ENCODE data around the gene ORC2. TPM values are rescaled to one million over a fixed set of nuclear protein-coding genes. Genes with fewer than 3 reads are reported as not detected.

Gene ORC2
- total RNA-seq, 1 donor from 2014 or later, result 25.5 TPM

DNA sequence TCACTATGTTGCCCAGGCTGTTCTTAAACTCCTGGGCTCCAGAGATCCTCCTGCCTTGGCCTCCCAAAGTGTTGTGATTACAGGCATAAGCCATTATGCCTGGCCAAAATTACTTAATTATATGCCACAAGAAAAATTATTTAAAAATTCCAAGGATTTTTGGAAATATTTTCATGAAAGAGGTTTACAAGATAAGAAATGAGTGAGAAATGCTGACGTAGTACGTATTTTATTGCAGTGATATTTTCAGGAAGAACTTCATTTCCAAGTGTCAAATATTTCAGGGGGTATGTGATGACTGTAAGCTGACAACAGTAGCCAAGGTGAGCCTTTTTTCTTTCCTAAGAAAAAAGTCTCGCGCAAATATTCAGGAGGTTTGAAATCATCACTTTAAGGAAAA lies 53.5 kb downstream of the ORC2 start:
- Histone ChIP-seq H4K20me1 (ENCODE audit: insufficient read depth, low read length) (no peaks in the 10 kb centered on the region), H3K4me2 (ENCODE audit: low read length) (no peak overlapping the region), H3K9me3 (ENCODE audit: insufficient read depth, low read depth, low read length) (no peaks in the 10 kb centered on the region), H3K36me3 (ENCODE audit: insufficient read depth, low read length) (peaks cover 33% of the 10 kb centered on the region), H3K27me3 (ENCODE audit: insufficient read depth, low read length) (no peaks in the 10 kb centered on the region), H3K9ac (ENCODE audit: low read length) (no peak overlapping the region), H3K4me3 (ENCODE audit: insufficient read depth, low read depth, low read length) (no peak overlapping the region), H3K27ac (ENCODE audit: low read depth, low read length) (no peak overlapping the region), H3K4me1 (ENCODE audit: insufficient read depth, low read length) (no peaks in the 10 kb centered on the region), H2AFZ (ENCODE audit: low read depth, low read length) (no peak overlapping the region), H3K79me2 (ENCODE audit: insufficient read depth, low read length) (no peaks in the 10 kb centered on the region)
- H3K9me3 Mint-ChIP-seq (ENCODE audit: unreplicated experiment), result no peaks in the 10 kb centered on the region
- no peak for FAIRE-seq
- no peak overlapping the region for H3K4me3 Mint-ChIP-seq (ENCODE audit: unreplicated experiment)
- DNase-seq (ENCODE audit: low read depth), result no peak
- H3K36me3 Mint-ChIP-seq (ENCODE audit: low read depth, unreplicated experiment), result peaks cover 7% of the 10 kb centered on the region
- H3K27me3 Mint-ChIP-seq (ENCODE audit: low read depth, unreplicated experiment), result no peaks in the 10 kb centered on the region
- TF ChIP-seq, protein P1, sequence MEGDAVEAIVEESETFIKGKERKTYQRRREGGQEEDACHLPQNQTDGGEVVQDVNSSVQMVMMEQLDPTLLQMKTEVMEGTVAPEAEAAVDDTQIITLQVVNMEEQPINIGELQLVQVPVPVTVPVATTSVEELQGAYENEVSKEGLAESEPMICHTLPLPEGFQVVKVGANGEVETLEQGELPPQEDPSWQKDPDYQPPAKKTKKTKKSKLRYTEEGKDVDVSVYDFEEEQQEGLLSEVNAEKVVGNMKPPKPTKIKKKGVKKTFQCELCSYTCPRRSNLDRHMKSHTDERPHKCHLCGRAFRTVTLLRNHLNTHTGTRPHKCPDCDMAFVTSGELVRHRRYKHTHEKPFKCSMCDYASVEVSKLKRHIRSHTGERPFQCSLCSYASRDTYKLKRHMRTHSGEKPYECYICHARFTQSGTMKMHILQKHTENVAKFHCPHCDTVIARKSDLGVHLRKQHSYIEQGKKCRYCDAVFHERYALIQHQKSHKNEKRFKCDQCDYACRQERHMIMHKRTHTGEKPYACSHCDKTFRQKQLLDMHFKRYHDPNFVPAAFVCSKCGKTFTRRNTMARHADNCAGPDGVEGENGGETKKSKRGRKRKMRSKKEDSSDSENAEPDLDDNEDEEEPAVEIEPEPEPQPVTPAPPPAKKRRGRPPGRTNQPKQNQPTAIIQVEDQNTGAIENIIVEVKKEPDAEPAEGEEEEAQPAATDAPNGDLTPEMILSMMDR (IDR thresholded peaks at IDR 0.05; ENCODE audit: insufficient read depth, low read depth, low read length), result no peak
- no peak for TF ChIP-seq EZH2 (IDR thresholded peaks at IDR 0.05; ENCODE audit: insufficient read depth, low read length)
- H3K4me1 Mint-ChIP-seq (ENCODE audit: low read depth, unreplicated experiment), result peaks cover 9% of the 10 kb centered on the region
- no peak overlapping the region for H3K27ac Mint-ChIP-seq (ENCODE audit: unreplicated experiment)

DNA sequence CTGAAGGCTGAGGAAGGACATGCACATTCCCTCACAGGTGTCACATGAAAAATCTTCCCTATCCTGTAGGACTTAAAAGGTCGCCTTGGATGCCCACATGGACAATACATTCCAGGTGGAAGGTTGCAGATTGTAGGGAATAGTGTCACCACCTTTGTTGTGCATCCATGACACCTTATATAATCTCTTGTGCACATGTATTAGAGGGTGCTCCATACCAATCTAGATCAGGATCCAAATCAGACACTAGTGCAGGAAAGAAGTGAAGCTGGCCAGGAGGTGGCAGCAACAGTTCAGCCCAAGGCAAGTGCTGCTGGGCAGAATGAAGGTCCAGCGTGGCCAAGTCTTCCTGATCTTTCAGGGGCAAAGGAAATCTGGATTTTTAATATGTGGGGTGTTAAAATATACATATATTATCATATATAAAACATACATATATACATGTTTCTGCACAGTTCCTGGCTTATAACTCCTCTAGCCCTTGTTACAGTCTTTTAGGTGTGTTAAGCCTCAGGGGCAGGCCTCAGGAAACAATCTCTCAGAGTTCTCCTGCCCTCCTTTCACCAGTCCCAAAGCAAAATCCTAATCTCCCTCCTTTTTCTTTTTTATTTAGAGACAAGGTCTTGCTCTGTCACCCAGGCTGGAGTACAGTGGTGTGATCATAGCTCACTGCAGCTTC lies 57.7 kb downstream of the ORC2 start:
- no peaks in the 10 kb centered on the region for H3K27me3 Mint-ChIP-seq (ENCODE audit: low read depth, unreplicated experiment)
- Histone ChIP-seq H3K9ac (ENCODE audit: low read length) (no peak overlapping the region), H3K4me1 (ENCODE audit: insufficient read depth, low read length) (no peaks in the 10 kb centered on the region), H3K27ac (ENCODE audit: low read depth, low read length) (no peak overlapping the region), H3K4me3 (ENCODE audit: insufficient read depth, low read depth, low read length) (no peak overlapping the region), H3K36me3 (ENCODE audit: insufficient read depth, low read length) (peaks cover 18% of the 10 kb centered on the region), H3K27me3 (ENCODE audit: insufficient read depth, low read length) (no peaks in the 10 kb centered on the region), H2AFZ (ENCODE audit: low read depth, low read length) (no peak overlapping the region), H3K79me2 (ENCODE audit: insufficient read depth, low read length) (no peaks in the 10 kb centered on the region), H3K9me3 (ENCODE audit: insufficient read depth, low read depth, low read length) (no peaks in the 10 kb centered on the region), H4K20me1 (ENCODE audit: insufficient read depth, low read length) (no peaks in the 10 kb centered on the region), H3K4me2 (ENCODE audit: low read length) (no peak overlapping the region)
- no peaks in the 10 kb centered on the region for H3K9me3 Mint-ChIP-seq (ENCODE audit: unreplicated experiment)
- TF ChIP-seq, protein P1 (IDR thresholded peaks at IDR 0.05; ENCODE audit: insufficient read depth, low read depth, low read length), result peak; percentile 76
- TF ChIP-seq EZH2 (IDR thresholded peaks at IDR 0.05; ENCODE audit: insufficient read depth, low read length), result no peak
- H3K4me3 Mint-ChIP-seq (ENCODE audit: unreplicated experiment), result no peak overlapping the region
- FAIRE-seq (no peak), DNase-seq (ENCODE audit: low read depth) (peak; percentile 37)
- no peaks in the 10 kb centered on the region for H3K36me3 Mint-ChIP-seq (ENCODE audit: low read depth, unreplicated experiment)
- no peaks in the 10 kb centered on the region for H3K4me1 Mint-ChIP-seq (ENCODE audit: low read depth, unreplicated experiment)
- H3K27ac Mint-ChIP-seq (ENCODE audit: unreplicated experiment), result no peak overlapping the region

DNA sequence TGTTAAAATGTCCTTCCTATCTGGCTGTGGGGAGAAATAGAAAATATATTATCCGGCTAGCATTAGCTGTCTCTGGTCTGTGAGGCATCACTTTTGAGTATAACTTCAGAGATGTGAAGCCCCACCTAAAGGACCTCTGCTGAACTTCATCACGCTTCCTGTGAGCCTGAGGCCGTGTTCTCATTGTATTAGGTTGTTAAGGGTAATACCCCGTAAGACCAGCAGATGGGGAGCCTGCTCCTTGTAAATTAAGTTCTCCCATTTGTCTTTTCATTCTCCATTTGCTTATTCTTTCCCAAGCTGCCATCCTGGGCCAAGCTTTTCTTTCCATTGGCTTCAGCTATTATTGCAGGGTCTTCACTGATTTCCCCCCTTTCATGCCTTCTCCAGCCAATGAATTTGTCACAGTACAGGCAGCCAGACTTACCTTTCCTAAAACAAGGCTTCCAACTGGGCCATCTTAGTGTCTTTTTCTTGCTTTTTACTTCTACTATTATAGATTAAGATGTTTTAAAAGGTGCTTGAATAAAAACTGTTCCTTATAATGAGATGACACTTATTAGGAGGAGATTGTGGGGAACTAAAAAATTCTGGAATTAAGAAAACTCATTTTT lies 61.9 kb downstream of the ORC2 start:
- Mint-ChIP-seq H3K36me3 (ENCODE audit: low read depth, unreplicated experiment) (no peaks in the 10 kb centered on the region), H3K27me3 (ENCODE audit: low read depth, unreplicated experiment) (no peaks in the 10 kb centered on the region), H3K4me3 (ENCODE audit: unreplicated experiment) (no peak overlapping the region), H3K9me3 (ENCODE audit: unreplicated experiment) (no peaks in the 10 kb centered on the region), H3K4me1 (ENCODE audit: low read depth, unreplicated experiment) (no peaks in the 10 kb centered on the region), H3K27ac (ENCODE audit: unreplicated experiment) (no peak overlapping the region)
- Histone ChIP-seq H4K20me1 (ENCODE audit: insufficient read depth, low read length) (no peaks in the 10 kb centered on the region), H3K4me1 (ENCODE audit: insufficient read depth, low read length) (no peaks in the 10 kb centered on the region), H3K27me3 (ENCODE audit: insufficient read depth, low read length) (no peaks in the 10 kb centered on the region), H3K4me3 (ENCODE audit: insufficient read depth, low read depth, low read length) (no peak overlapping the region), H3K79me2 (ENCODE audit: insufficient read depth, low read length) (no peaks in the 10 kb centered on the region), H3K27ac (ENCODE audit: low read depth, low read length) (no peak overlapping the region), H3K4me2 (ENCODE audit: low read length) (no peak overlapping the region), H3K9ac (ENCODE audit: low read length) (no peak overlapping the region), H2AFZ (ENCODE audit: low read depth, low read length) (no peak overlapping the region), H3K9me3 (ENCODE audit: insufficient read depth, low read depth, low read length) (no peaks in the 10 kb centered on the region), H3K36me3 (ENCODE audit: insufficient read depth, low read length) (peaks cover 36% of the 10 kb centered on the region)
- DNase-seq (ENCODE audit: low read depth) (peak; percentile 72), FAIRE-seq (no peak)
- TF ChIP-seq, protein P1 (IDR thresholded peaks at IDR 0.05; ENCODE audit: insufficient read depth, low read depth, low read length), result peak; percentile 93
- TF ChIP-seq EZH2 (IDR thresholded peaks at IDR 0.05; ENCODE audit: insufficient read depth, low read length), result no peak

All from astrocyte (in vitro differentiated cells and primary cell).